ENCODE results near the gene UMODL1. TPM values are rescaled to one million over a fixed set of nuclear protein-coding genes. Genes with fewer than 3 reads are reported as not detected.

Gene UMODL1
- polyA plus RNA-seq, 3 donors: not detected

DNA sequence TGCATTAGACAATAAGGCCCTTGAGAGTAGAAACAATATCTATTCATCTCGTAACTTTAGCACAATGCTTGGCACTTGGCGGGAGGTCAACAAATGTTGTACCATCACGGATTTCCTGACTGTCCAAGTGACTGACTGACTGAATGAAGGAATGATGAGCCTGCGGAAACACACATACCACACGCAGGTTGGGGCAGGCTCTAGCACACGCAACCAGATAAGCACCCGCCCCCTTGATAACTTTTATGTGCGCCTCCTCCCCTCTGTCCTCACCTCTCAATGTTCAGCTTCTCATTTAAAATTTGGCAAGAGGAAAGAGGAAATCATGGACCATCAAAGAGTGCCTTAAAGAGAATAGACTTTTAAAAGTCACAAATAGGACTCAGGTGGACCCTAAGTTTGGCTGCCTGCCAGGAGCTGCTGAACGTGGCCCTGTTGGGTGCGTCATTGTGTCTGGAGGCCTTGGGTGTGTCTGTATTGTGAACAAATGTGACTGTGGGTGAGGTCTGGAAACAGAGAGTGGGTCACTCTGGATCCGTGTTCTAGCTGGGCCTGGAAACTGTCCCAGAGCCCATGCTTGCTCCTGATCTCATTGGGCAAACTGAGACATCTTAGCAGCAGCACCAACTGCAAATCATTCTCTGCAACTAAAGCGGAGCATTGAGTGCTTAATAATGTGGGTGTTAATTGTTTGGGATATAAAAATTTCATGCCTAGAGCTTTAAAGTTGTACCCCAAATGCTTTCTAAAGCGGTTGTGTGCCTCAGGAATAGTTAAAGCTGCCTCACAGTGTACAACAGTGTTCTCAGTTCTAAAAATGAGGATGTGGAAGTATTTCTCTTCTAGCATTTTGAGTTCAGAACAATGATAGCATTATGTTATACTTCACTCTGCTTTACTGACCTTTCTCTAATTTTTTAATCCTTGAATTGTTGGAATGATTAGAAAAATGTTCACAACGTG lies 100.3 kb downstream of the UMODL1 start:
- WGBS (ENCODE audit: insufficient coverage): 93% methylated on average over 10 of the region's 14 CpGs
- no peaks in the 10 kb centered on the region for H3K36me3 ChIP-seq (replicated peaks in 1 of 2; ENCODE audit: control insufficient read depth in 1 of 2, insufficient read depth in 2 of 2, low read length in 2 of 2)
- no peaks in the 10 kb centered on the region for H3K9me3 ChIP-seq (replicated peaks in 1 of 2; ENCODE audit: control insufficient read depth in 1 of 2, insufficient read depth in 1 of 2, low read length in 2 of 2)
- H2AFZ ChIP-seq (ENCODE audit: insufficient read depth, low read depth, low read length, poor library complexity, severe bottlenecking): no peak overlapping the region
- no peaks in the 10 kb centered on the region for H3K79me2 ChIP-seq (ENCODE audit: insufficient read depth, low read length)
- Mint-ChIP-seq H3K4me3 (no peak overlapping the region), H3K36me3 (no peaks in the 10 kb centered on the region), H3K27ac (no peak overlapping the region), H3K4me1 (peaks cover 9% of the 10 kb centered on the region), H3K27me3 (ENCODE audit: low read depth in 3 of 3) (peaks cover 2 to 7% (median 3%) of the 10 kb centered on the region in 3 donors), H3K9me3 (peaks cover 0 to 4% (median 0%) of the 10 kb centered on the region in 7 donors)
- no peaks in the 10 kb centered on the region for H4K20me1 ChIP-seq (ENCODE audit: insufficient read depth, low read length)
- H3K27ac ChIP-seq (ENCODE audit: low read depth in 1 of 2, low read length in 2 of 2): no peak overlapping the region
- no peak overlapping the region for H3K9ac ChIP-seq (ENCODE audit: insufficient read depth, low read length, poor library complexity, severe bottlenecking)
- H3K4me1 ChIP-seq (ENCODE audit: control insufficient read depth in 1 of 2, insufficient read depth in 2 of 2, low read length in 2 of 2): no peaks in the 10 kb centered on the region
- no peak overlapping the region for H3K4me2 ChIP-seq (replicated peaks; ENCODE audit: extremely low read depth, low read length, poor library complexity, severe bottlenecking)
- TF ChIP-seq CTCF (IDR thresholded peaks at IDR 0.05): no peak
- intact Hi-C loops (cut with micrococcal nuclease): no loop called here
- DNase-seq: no peak
- H3K4me3 ChIP-seq (replicated peaks in 1 of 3; ENCODE audit: low read depth in 2 of 3, low read length in 3 of 3): no peak overlapping the region
- no peaks in the 10 kb centered on the region for H3K27me3 ChIP-seq (ENCODE audit: control insufficient read depth in 2 of 2, insufficient read depth in 2 of 2, low read length in 2 of 2)

DNA sequence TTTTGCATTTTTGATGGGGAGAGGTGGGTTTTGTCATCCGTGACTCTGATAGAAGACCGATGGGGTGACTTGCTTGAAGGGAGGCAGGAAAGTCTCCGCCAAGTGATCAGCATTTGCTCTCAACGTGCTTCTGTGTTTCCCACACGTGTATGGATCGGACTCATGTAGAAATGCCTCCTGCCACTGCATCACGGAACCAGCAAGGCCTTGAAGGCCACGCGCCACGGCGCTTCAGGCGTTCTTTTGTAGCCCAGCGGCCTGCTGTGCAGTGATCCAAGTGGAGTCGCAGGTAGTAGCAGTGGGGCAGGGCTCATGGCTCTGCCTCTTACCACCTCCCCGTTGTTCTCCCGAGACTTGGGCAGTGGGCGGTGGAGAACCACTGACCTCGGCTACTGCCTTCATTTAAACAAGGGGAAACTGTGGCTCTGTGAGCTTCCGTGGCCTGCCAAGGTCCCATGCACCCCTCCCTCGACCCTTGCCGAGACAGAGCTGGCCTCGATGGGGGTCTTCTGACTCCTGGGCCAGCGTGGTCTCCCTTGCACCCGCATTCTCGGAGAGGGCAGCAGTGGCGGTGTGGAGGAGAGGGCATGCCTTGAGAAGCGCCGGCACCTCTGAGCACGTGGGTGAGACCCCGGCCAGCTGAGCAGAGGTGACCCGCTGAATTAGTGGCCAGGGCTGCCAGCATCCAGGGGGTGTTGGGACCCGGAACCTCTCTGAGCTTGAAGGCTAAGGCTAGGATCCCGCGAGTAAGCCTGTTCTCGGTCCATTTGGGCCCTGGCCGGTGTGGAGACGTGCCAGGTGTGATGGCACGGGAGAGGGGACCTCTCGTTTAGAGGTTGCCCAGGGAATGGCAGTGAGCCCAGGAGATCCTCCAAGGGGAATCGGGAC lies 101.7 kb downstream of the UMODL1 start:
- H3K27me3 ChIP-seq (ENCODE audit: control insufficient read depth in 2 of 2, insufficient read depth in 2 of 2, low read length in 2 of 2): no peaks in the 10 kb centered on the region
- TF ChIP-seq CTCF (IDR thresholded peaks at IDR 0.05): no peak
- H2AFZ ChIP-seq (ENCODE audit: insufficient read depth, low read depth, low read length, poor library complexity, severe bottlenecking): no peak overlapping the region
- no peaks in the 10 kb centered on the region for H3K36me3 ChIP-seq (replicated peaks in 1 of 2; ENCODE audit: control insufficient read depth in 1 of 2, insufficient read depth in 2 of 2, low read length in 2 of 2)
- no peak for DNase-seq
- H3K9ac ChIP-seq (ENCODE audit: insufficient read depth, low read length, poor library complexity, severe bottlenecking): no peak overlapping the region
- H3K27ac ChIP-seq (ENCODE audit: low read depth in 1 of 2, low read length in 2 of 2): no peak overlapping the region
- peaks cover 0 to 4% (median 0%) of the 10 kb centered on the region in 7 donors for H3K9me3 Mint-ChIP-seq
- WGBS (ENCODE audit: insufficient coverage): 95% methylated on average over 40 of the region's 40 CpGs
- H3K27me3 Mint-ChIP-seq (ENCODE audit: low read depth in 3 of 3): peaks cover 2 to 7% (median 3%) of the 10 kb centered on the region in 3 donors
- no peaks in the 10 kb centered on the region for H3K9me3 ChIP-seq (replicated peaks in 1 of 2; ENCODE audit: control insufficient read depth in 1 of 2, insufficient read depth in 1 of 2, low read length in 2 of 2)
- H3K36me3 Mint-ChIP-seq: no peaks in the 10 kb centered on the region
- H3K4me3 ChIP-seq (replicated peaks in 1 of 3; ENCODE audit: low read depth in 2 of 3, low read length in 3 of 3): no peak overlapping the region
- intact Hi-C loops (cut with micrococcal nuclease): no loop called here
- H3K4me1 ChIP-seq (ENCODE audit: control insufficient read depth in 1 of 2, insufficient read depth in 2 of 2, low read length in 2 of 2): no peaks in the 10 kb centered on the region
- no peaks in the 10 kb centered on the region for H3K79me2 ChIP-seq (ENCODE audit: insufficient read depth, low read length)
- H3K4me1 Mint-ChIP-seq: peaks cover 9% of the 10 kb centered on the region
- no peak overlapping the region for H3K4me2 ChIP-seq (replicated peaks; ENCODE audit: extremely low read depth, low read length, poor library complexity, severe bottlenecking)
- no peak overlapping the region for H3K27ac Mint-ChIP-seq
- no peaks in the 10 kb centered on the region for H4K20me1 ChIP-seq (ENCODE audit: insufficient read depth, low read length)
- H3K4me3 Mint-ChIP-seq: no peak overlapping the region
